ENCODE data around the gene SEMA3E. TPM values are rescaled to one million over a fixed set of nuclear protein-coding genes. Genes with fewer than 3 reads are reported as not detected.
A peak's percentile ranks its signal among the peaks of the same experiment; 100 is the strongest.

SEMA3E gene
- total RNA-seq (9.7 and 14.0 TPM in 2 replicates), polyA plus RNA-seq (7.0 and 13.3 TPM in 2 replicates)

GRCh38 chr7:83648464-83649241, at the start of gene SEMA3E:
Gene SEMA3E, minus strand, starts transcription at chr7:83649139.
- Histone ChIP-seq H2AFZ (peak within 1 kb of the TSS; percentile 24), H3K4me3 (peak within 1 kb of the TSS; percentile 31), H3K27ac (no peak within 1 kb of the TSS), H4K20me1 (ENCODE audit: insufficient read depth, poor library complexity, severe bottlenecking) (no peaks in the 10 kb centered on the region), H3K36me3 (replicated peaks; ENCODE audit: insufficient read depth, low read depth) (no peaks in the 10 kb centered on the region), H3K79me2 (no peaks in the 10 kb centered on the region), H3K4me1 (ENCODE audit: insufficient read depth) (peaks cover 4% of the 10 kb centered on the region), H3K4me2 (peak within 1 kb of the TSS; percentile 76), H3K9me3 (ENCODE audit: low read depth) (no peaks in the 10 kb centered on the region), H3K27me3 (no peaks in the 10 kb centered on the region), H3K9me2 (replicated peaks; ENCODE audit: insufficient read depth) (no peaks in the 10 kb centered on the region)
- DNase-seq (ENCODE audit: low spot score), result peak; percentile 61
- WGBS (ENCODE audit: low lambda C conversion rate, missing lambda C conversion rate), result under 1% methylated on average over 25 of the region's 25 CpGs
- TF ChIP-seq EZH2phosphoT487 (IDR thresholded peaks at IDR 0.05; ENCODE audit: low read depth, severe bottlenecking, unreplicated experiment), result no peak
- TF ChIP-seq CTCF (IDR thresholded peaks at IDR 0.05; ENCODE audit: poor library complexity), result no peak
- no peak for TF ChIP-seq EZH2 (IDR thresholded peaks at IDR 0.05; ENCODE audit: borderline replicate concordance)

- H3K4me2 ChIP-seq, result no peak overlapping the region
- no peak for DNase-seq (ENCODE audit: low spot score)
- TF ChIP-seq EZH2 (IDR thresholded peaks at IDR 0.05; ENCODE audit: borderline replicate concordance) (no peak), CTCF (IDR thresholded peaks at IDR 0.05; ENCODE audit: poor library complexity) (no peak), EZH2phosphoT487 (IDR thresholded peaks at IDR 0.05; ENCODE audit: low read depth, severe bottlenecking, unreplicated experiment) (no peak)
- H4K20me1 ChIP-seq (ENCODE audit: insufficient read depth, poor library complexity, severe bottlenecking), result no peaks in the 10 kb centered on the region
- H2AFZ ChIP-seq, result no peak overlapping the region
- H3K36me3 ChIP-seq (replicated peaks; ENCODE audit: insufficient read depth, low read depth), result no peaks in the 10 kb centered on the region
- no peaks in the 10 kb centered on the region for H3K4me1 ChIP-seq (ENCODE audit: insufficient read depth)
- 78% methylated on average over 5 of the region's 5 CpGs for WGBS (ENCODE audit: low lambda C conversion rate, missing lambda C conversion rate)
- H3K9me3 ChIP-seq (ENCODE audit: low read depth), result no peaks in the 10 kb centered on the region
- no peaks in the 10 kb centered on the region for H3K79me2 ChIP-seq
- no peaks in the 10 kb centered on the region for H3K9me2 ChIP-seq (replicated peaks; ENCODE audit: insufficient read depth)
- no peak overlapping the region for H3K4me3 ChIP-seq
- H3K27ac ChIP-seq, result no peak overlapping the region
- no peaks in the 10 kb centered on the region for H3K27me3 ChIP-seq
Measured at GRCh38 chr7:83697804-83698530, 49.0 kb upstream of the SEMA3E start.

GRCh38 chr7:83696101-83696500, 47.2 kb upstream of the SEMA3E start:
- WGBS (ENCODE audit: low lambda C conversion rate, missing lambda C conversion rate), result 94% methylated on average over 2 of the region's 2 CpGs
- no peaks in the 10 kb centered on the region for H3K79me2 ChIP-seq
- TF ChIP-seq EZH2 (IDR thresholded peaks at IDR 0.05; ENCODE audit: borderline replicate concordance), result no peak
- no peak for TF ChIP-seq EZH2phosphoT487 (IDR thresholded peaks at IDR 0.05; ENCODE audit: low read depth, severe bottlenecking, unreplicated experiment)
- no peak for TF ChIP-seq CTCF (IDR thresholded peaks at IDR 0.05; ENCODE audit: poor library complexity)

More at GRCh38 chr7:83696101-83696500, 47.2 kb upstream of the SEMA3E start:
- Histone ChIP-seq H2AFZ (no peak overlapping the region), H4K20me1 (ENCODE audit: insufficient read depth, poor library complexity, severe bottlenecking) (no peaks in the 10 kb centered on the region), H3K9me2 (replicated peaks; ENCODE audit: insufficient read depth) (no peaks in the 10 kb centered on the region), H3K27me3 (no peaks in the 10 kb centered on the region), H3K9me3 (ENCODE audit: low read depth) (no peaks in the 10 kb centered on the region), H3K36me3 (replicated peaks; ENCODE audit: insufficient read depth, low read depth) (no peaks in the 10 kb centered on the region), H3K4me2 (no peak overlapping the region), H3K4me1 (ENCODE audit: insufficient read depth) (no peaks in the 10 kb centered on the region), H3K27ac (no peak overlapping the region), H3K4me3 (no peak overlapping the region)
- DNase-seq (ENCODE audit: low spot score), result no peak
